ENCODE data around the gene GRIA1.
A peak's percentile ranks its signal among the peaks of the same experiment; 100 is the strongest.

The GRIA1 gene

GRCh38 chr5:153490118-153491037, at the start of gene GRIA1:
Gene GRIA1 (plus strand): TSS chr5:153490670.
- no peak for DNase-seq (ENCODE audit: low spot score)

- no peak for DNase-seq (ENCODE audit: low spot score)
Measured at GRCh38 chr5:153445875-153446579, 44.4 kb upstream of the GRIA1 start.

- no peak for DNase-seq (ENCODE audit: low spot score)
Measured at GRCh38 chr5:153447534-153447933, 42.9 kb upstream of the GRIA1 start.

DNA sequence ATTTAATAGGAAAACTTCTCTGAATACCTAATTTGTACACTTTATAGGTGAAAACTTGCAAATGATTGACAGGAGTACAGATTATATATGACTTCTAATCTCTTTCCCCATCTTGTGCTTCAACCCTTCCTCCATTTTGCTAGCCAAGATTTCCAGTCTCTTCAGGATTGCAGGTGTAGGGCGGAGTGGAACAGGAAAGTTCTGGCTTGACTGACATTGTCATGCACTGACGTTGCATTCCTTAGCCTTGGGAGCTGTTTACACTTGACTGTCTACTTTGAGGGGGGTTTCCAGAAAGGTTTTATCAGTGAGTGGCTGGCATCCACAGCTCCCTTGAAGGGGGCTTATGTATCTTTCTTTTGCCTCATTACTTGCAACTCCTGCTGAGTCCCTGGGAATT, 34.1 kb upstream of the GRIA1 start:
- DNase-seq (ENCODE audit: low spot score) = no peak

GRCh38 chr5:153456993-153457392, 33.5 kb upstream of the GRIA1 start:
- DNase-seq (ENCODE audit: low spot score) = no peak

- no peak for DNase-seq (ENCODE audit: low spot score)
Measured at GRCh38 chr5:153458268-153458667, 32.2 kb upstream of the GRIA1 start.

- DNase-seq (ENCODE audit: low spot score) = no peak
Measured at GRCh38 chr5:153459051-153459743, 31.3 kb upstream of the GRIA1 start.

GRCh38 chr5:153460421-153460820, 30.0 kb upstream of the GRIA1 start:
- no peak for DNase-seq (ENCODE audit: low spot score)

- DNase-seq (ENCODE audit: low spot score) = no peak
Measured at GRCh38 chr5:153461341-153461740, 29.1 kb upstream of the GRIA1 start.

- no peak for DNase-seq (ENCODE audit: low spot score)
Measured at GRCh38 chr5:153463806-153464205, 26.7 kb upstream of the GRIA1 start.

DNA sequence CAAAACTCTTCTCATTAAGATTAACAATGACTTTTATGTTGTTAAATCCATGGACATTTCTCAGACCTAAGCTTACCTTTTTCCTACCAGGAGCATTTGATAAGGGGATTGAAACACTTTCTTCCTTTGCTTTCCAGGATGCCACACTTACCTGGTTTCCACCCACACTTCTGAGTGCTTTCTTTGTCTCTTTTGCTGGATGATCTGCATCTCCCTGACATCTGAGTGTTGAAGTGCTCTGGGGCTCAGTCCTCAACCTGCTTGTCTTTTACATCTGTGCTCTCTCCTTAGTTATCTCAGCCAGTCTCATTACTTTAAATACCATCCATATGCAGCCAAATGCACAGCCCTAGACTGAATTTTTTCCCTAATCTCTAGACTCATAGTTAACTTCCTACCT, 22.9 kb upstream of the GRIA1 start:
- DNase-seq (ENCODE audit: low spot score) = no peak

- DNase-seq (ENCODE audit: low spot score) = no peak
Measured at GRCh38 chr5:153469423-153469822, 21.0 kb upstream of the GRIA1 start.

DNA sequence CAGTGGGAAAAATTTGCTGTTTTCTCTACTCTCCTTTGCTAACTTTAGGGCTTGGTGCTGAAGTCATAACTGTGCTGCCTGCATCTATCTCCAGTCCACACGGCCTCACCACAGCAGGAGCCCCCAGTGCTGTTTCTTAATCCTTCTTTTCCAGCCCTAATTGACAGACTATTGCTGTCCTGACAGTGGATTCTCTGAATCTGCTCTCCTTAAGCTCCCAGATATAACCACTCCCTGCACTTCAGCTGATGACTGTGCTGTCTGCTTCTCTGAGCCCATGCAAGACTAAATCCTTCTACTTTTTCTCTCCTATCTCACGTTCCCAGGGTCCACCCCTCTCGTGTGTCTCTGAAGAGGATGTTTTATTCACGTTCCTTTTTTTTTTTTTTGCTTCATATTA, 19.7 kb upstream of the GRIA1 start:
- DNase-seq (ENCODE audit: low spot score) = no peak

GRCh38 chr5:153476767-153477166, 13.7 kb upstream of the GRIA1 start:
- DNase-seq (ENCODE audit: low spot score) = peak; percentile 5

DNA sequence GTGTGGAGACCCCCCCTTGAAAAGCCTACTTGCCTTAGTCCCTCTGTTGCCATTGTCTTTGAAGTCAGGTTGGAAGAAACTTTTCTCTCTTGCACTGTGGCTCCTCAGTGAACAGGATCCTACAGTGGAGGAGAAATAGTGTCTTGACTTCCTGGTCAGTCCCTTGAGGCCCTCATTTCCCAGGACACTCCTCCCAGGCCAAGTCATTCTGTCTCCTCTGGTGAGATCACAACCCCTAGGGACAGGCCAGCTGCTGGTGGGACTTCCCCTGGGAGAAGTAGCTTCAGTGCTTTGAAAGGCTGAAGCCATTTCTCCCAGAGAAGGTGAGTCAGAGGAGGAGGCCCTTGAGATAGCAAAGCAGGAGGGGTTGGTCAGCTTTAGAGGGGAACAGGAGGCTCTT, 10.1 kb upstream of the GRIA1 start:
- peak; percentile 51 for DNase-seq (ENCODE audit: low spot score)

DNA sequence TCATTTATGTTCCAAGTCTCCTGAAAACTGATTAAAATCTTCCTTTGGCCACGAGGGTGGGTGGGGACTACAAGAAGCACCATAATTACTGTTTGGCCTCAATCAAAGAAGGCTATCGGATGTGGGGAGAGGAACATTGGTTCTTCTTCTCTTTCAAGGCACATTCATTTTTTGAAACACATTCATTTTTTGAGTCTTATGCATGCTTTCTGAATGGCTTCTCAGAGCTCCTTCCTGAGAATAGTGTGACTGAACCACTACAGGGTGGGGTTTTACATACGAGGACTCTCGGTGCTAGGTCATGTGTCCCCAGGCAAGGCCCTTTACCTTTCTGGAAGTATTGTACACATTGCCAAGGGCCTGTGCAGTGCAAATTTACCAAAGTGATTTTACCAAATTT, 7.0 kb upstream of the GRIA1 start:
- DNase-seq (ENCODE audit: low spot score) = no peak

DNA sequence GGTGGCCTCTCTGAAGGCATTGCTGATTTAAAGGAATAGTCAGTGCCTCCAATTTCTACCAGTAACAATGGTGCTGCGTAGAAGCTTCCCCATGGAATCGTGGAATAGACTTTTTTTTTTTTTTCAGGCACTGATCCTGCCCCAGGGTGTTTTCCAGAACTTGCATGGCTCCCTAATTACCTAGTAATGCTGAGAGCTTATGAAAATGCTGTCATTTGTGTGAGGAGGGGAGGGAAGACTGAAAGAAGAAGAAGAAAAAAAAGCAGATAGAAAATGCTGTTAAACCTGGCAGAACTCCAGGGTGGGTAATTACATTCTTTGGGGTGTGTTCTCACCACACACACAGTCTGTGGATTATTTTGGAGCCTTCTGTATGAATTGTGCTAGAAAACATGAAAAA, 4.8 kb upstream of the GRIA1 start:
- no peak for DNase-seq (ENCODE audit: low spot score)

DNA sequence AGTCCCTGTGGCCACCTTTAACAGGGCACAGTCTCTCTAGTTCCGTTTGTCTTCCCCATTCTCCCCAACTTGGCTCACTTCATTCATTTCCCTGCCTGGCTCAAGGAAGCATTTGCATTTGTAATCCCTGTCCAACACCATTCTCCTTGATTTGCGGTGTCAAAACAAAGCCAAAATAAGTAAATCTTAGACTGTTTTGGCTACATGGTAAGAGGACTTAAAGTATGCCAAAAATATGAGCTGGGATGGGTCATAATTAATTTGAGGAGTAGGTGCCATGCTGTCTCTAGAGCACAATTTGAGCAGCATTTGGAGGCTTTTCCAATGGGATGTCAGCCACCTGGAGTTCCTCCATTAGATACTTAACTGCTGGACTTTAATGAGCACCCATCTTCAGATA, 3.7 kb upstream of the GRIA1 start:
- DNase-seq (ENCODE audit: low spot score) = no peak

- no peak for DNase-seq (ENCODE audit: low spot score)
Measured at GRCh38 chr5:153489611-153490010, 859 bp upstream of the GRIA1 start.

- DNase-seq (ENCODE audit: low spot score) = no peak
Measured at GRCh38 chr5:153491038-153491744, 721 bp downstream of the GRIA1 start.

DNA sequence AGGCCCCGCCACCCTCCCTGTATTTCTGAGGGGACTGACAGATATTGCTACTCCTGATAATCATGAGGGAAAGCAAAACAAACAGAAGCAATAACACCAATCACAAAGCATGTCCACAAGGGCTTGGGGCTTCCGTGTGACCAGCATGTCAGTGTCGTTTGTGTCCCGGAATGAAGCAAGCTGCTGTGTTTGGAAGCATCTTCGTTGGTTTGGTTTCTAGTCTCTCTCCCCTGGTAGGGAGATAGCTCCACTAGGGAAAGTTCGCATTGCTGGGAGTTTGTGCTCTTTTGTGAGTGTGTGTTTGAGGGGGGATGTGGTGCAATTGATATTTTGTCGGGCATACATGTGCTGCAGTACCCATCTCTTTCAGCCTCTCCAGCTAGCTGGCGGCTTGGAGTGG, 1.4 kb downstream of the GRIA1 start:
- DNase-seq (ENCODE audit: low spot score) = no peak

DNA sequence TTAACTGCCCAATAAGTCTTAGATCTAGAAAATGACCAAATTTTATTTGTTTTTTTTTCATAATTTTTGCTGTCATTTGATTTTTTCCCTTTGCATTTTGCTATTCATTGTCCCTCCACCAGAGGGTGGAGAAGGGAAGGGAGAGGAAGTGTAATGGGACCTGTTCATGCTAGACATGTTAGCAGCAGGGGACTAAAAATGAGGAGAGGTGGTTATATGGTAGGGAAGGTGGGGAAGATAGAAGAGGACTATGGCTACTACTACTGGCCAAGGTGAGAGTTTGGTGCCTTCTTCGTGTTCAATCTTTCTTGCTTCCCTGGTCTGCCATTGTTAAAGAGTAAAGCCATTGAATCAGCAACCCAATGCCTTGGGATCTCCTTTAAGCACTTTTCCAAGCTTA, 6.4 kb downstream of the GRIA1 start:
- DNase-seq (ENCODE audit: low spot score) = peak; percentile 14
